ENCODE measurements around the gene MEF2A. TPM values are rescaled to one million over a fixed set of nuclear protein-coding genes. Genes with fewer than 3 reads are reported as not detected.

Gene MEF2A
- total RNA-seq, 2 donors from 2014 or later, result 164 to 168 TPM

GRCh38 chr15:99554880-99555488 lies 10.8 kb upstream of the MEF2A start:
- Histone ChIP-seq H3K27ac (no peak overlapping the region), H3K9me3 (no peaks in the 10 kb centered on the region), H3K4me3 (no peak overlapping the region), H3K36me3 (no peaks in the 10 kb centered on the region), H3K27me3 (replicated peaks; ENCODE audit: insufficient read depth) (no peaks in the 10 kb centered on the region), H3K4me1 (ENCODE audit: control insufficient read depth in 1 of 2, low read depth in 2 of 2) (no peaks in the 10 kb centered on the region)
- DNase-seq (ENCODE audit: low spot score) (no peak), ATAC-seq (ENCODE audit: insufficient number of reproducible peaks, low FRiP score, low read depth) (no peak)
- no peak for TF ChIP-seq CTCF (IDR thresholded peaks at IDR 0.05)

- no peak for ATAC-seq (ENCODE audit: insufficient number of reproducible peaks, low FRiP score, low read depth)
- DNase-seq (ENCODE audit: low spot score), result no peak
- H3K4me1 ChIP-seq (ENCODE audit: control insufficient read depth in 1 of 2, low read depth in 2 of 2), result no peaks in the 10 kb centered on the region
- H3K27me3 ChIP-seq (replicated peaks; ENCODE audit: insufficient read depth), result no peaks in the 10 kb centered on the region
- no peaks in the 10 kb centered on the region for H3K36me3 ChIP-seq
- no peaks in the 10 kb centered on the region for H3K9me3 ChIP-seq
- no peak overlapping the region for H3K27ac ChIP-seq
- no peak for TF ChIP-seq CTCF (IDR thresholded peaks at IDR 0.05)
- H3K4me3 ChIP-seq, result no peak overlapping the region
Observed at GRCh38 chr15:99556011-99556410, 9.8 kb upstream of the MEF2A start.

- no peaks in the 10 kb centered on the region for H3K27me3 ChIP-seq (replicated peaks; ENCODE audit: insufficient read depth)
- ATAC-seq (ENCODE audit: insufficient number of reproducible peaks, low FRiP score, low read depth) (no peak), DNase-seq (ENCODE audit: low spot score) (no peak)
- TF ChIP-seq CTCF (IDR thresholded peaks at IDR 0.05), result no peak
- H3K4me3 ChIP-seq, result no peak overlapping the region
- H3K4me1 ChIP-seq (ENCODE audit: control insufficient read depth in 1 of 2, low read depth in 2 of 2), result no peaks in the 10 kb centered on the region
- H3K9me3 ChIP-seq, result no peaks in the 10 kb centered on the region
- no peaks in the 10 kb centered on the region for H3K36me3 ChIP-seq
- H3K27ac ChIP-seq, result no peak overlapping the region
Observed at GRCh38 chr15:99556578-99556977, 9.2 kb upstream of the MEF2A start.

- no peak for DNase-seq (ENCODE audit: low spot score)
- H3K27me3 ChIP-seq (replicated peaks; ENCODE audit: insufficient read depth), result no peaks in the 10 kb centered on the region
- H3K4me1 ChIP-seq (ENCODE audit: control insufficient read depth in 1 of 2, low read depth in 2 of 2), result no peaks in the 10 kb centered on the region
- no peaks in the 10 kb centered on the region for H3K9me3 ChIP-seq
- H3K4me3 ChIP-seq, result no peak overlapping the region
- no peaks in the 10 kb centered on the region for H3K36me3 ChIP-seq
- H3K27ac ChIP-seq, result no peak overlapping the region
- no peak for TF ChIP-seq CTCF (IDR thresholded peaks at IDR 0.05)
- ATAC-seq (ENCODE audit: insufficient number of reproducible peaks, low FRiP score, low read depth), result no peak
Observed at GRCh38 chr15:99558084-99558483, 7.7 kb upstream of the MEF2A start.

GRCh38 chr15:99558571-99558970 lies 7.2 kb upstream of the MEF2A start:
- no peaks in the 10 kb centered on the region for H3K36me3 ChIP-seq
- H3K4me3 ChIP-seq, result no peak overlapping the region
- no peaks in the 10 kb centered on the region for H3K9me3 ChIP-seq
- ATAC-seq (ENCODE audit: insufficient number of reproducible peaks, low FRiP score, low read depth) (no peak), DNase-seq (ENCODE audit: low spot score) (no peak)
- H3K27me3 ChIP-seq (replicated peaks; ENCODE audit: insufficient read depth), result no peaks in the 10 kb centered on the region
- no peak overlapping the region for H3K27ac ChIP-seq
- peaks cover under 1 to 3% of the 10 kb centered on the region in 2 donors for H3K4me1 ChIP-seq (ENCODE audit: control insufficient read depth in 1 of 2, low read depth in 2 of 2)
- TF ChIP-seq CTCF (IDR thresholded peaks at IDR 0.05), result no peak
